ENCODE results near the gene KDM7A.

DNA sequence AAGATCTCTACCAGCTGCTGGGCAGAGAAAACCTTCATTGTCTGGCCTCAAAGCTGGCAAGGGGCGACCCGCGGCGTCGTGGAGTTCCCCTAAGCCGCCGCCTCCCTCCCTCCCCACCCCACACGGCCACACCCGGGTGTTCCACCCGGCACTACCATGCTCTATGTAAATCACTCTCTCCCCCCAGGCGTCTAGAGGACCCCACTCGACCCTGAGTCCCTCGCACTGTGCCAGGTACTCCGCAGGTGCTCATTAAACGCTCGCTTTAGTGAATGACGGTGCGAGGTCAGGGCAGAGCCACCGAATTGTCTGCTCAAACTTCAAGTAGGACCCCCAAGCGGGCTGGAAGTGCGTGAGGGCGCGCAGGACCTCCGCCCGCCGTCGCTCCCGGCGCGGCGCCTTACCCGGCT is 114.7 kb downstream of the KDM7A start:
- TF ChIP-seq, protein P1, sequence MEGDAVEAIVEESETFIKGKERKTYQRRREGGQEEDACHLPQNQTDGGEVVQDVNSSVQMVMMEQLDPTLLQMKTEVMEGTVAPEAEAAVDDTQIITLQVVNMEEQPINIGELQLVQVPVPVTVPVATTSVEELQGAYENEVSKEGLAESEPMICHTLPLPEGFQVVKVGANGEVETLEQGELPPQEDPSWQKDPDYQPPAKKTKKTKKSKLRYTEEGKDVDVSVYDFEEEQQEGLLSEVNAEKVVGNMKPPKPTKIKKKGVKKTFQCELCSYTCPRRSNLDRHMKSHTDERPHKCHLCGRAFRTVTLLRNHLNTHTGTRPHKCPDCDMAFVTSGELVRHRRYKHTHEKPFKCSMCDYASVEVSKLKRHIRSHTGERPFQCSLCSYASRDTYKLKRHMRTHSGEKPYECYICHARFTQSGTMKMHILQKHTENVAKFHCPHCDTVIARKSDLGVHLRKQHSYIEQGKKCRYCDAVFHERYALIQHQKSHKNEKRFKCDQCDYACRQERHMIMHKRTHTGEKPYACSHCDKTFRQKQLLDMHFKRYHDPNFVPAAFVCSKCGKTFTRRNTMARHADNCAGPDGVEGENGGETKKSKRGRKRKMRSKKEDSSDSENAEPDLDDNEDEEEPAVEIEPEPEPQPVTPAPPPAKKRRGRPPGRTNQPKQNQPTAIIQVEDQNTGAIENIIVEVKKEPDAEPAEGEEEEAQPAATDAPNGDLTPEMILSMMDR (conservative IDR thresholded peaks at IDR 0.05), result no peak
- no peak for TF ChIP-seq EZH2 (IDR thresholded peaks at IDR 0.05; ENCODE audit: low read depth)

All from PC-9 (cell line).